Loucy (cell line): Measurements from ENCODE around the gene TMTC4.

Experiments
- CTCF ChIP-seq: fragments of 200-600 bp; sonication (generic); conservative IDR thresholded peaks from 2 replicates; pipeline ENCODE4 v1.5.1; 2014; ENCODE audit warnings: mild to moderate bottlenecking, antibody characterized with exemption, low read length
- EZH2phosphoT487 ChIP-seq: fragments of 200-600 bp; IDR thresholded peaks from 2 replicates; pipeline ENCODE4 v1.6.1; 2018; ENCODE audit warnings: antibody characterized with exemption, mild to moderate bottlenecking, moderate library complexity, borderline replicate concordance

DNA sequence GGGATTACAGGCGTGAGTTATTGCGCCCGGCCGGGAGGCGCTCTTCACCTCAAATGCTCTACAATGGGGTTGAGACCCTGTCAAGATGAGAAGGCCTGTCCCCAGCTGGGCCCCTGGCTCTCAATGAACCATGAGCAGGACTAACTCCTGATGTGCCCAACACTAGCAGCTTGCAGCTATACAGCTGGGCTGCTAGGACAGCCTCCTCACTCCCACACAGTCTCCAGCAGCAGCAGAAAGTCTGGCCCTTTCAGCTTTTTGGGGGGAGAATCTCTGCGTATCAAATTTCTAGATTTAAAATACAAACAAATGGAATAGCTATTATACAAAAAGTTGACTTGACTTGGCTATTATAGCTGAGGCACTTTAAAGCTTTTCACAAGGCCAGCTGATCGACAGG, 30.2 kb downstream of the TMTC4 start:
- TF ChIP-seq CTCF = no peak
- TF ChIP-seq EZH2phosphoT487 = no peak
